MM.1S (cell line): ENCODE measurements around the gene ATPAF2.

ENCODE experiments used
- DNase-seq: peaks from one replicate; pipeline ENCODE4 v3.0.0-alpha.2; 2015
- H2AFZ ChIP-seq: fragments of 300-600 bp; sonication (generic); 2 replicates; pipeline ENCODE4 v1.6.0; 2016; ENCODE audit warnings: antibody characterized with exemption, low read length
- H3F3A ChIP-seq: fragments of 300-600 bp; sonication (generic); 2 replicates; pipeline ENCODE4 v1.6.1; 2016; ENCODE audit warnings: mild to moderate bottlenecking, antibody characterized with exemption, low read length, moderate library complexity, mixed read lengths; ENCODE audit not compliant: insufficient read depth
- H3K27ac ChIP-seq: fragments of 300-600 bp; sonication (generic); 2 replicates; pipeline ENCODE4 v1.5.1; 2016; ENCODE audit warnings: mild to moderate bottlenecking, low read length
- H3K27me3 ChIP-seq: fragments of 300-600 bp; sonication (generic); replicated peaks from 2 replicates; pipeline ENCODE4 v1.6.0; 2016; ENCODE audit warnings: low read length; ENCODE audit not compliant: insufficient read depth
- H3K36me3 ChIP-seq: fragments of 300-600 bp; sonication (generic); replicated peaks from 2 replicates; pipeline ENCODE4 v1.6.1; 2016; ENCODE audit warnings: mild to moderate bottlenecking, low read length, mixed read lengths; ENCODE audit not compliant: insufficient read depth
- H3K4me1 ChIP-seq: fragments of 300-600 bp; sonication (generic); 2 replicates; pipeline ENCODE4 v1.6.1; 2016; ENCODE audit warnings: low read length, mixed read lengths
- H3K4me2 ChIP-seq: fragments of 300-600 bp; sonication (generic); 2 replicates; pipeline ENCODE4 v1.6.0; 2016; ENCODE audit warnings: low read depth, low read length
- H3K4me3 ChIP-seq: fragments of 300-600 bp; sonication (generic); 2 replicates; pipeline ENCODE4 v1.5.1; 2016; ENCODE audit warnings: low read length, mixed read lengths
- H3K79me2 ChIP-seq: fragments of 300-600 bp; sonication (generic); 2 replicates; pipeline ENCODE4 v1.6.1; 2016; ENCODE audit warnings: mixed run types, low read length, mixed read lengths
- H3K9ac ChIP-seq: fragments of 300-600 bp; sonication (generic); 2 replicates; pipeline ENCODE4 v1.6.1; 2016; ENCODE audit warnings: low read length, mixed read lengths
- H3K9me2 ChIP-seq: fragments of 300-600 bp; sonication (generic); replicated peaks from 2 replicates; pipeline ENCODE4 v1.6.1; 2016; ENCODE audit warnings: mild to moderate bottlenecking, low read length, mixed read lengths; ENCODE audit not compliant: insufficient read depth
- H3K9me3 ChIP-seq: fragments of 300-600 bp; sonication (generic); replicated peaks from 2 replicates; pipeline ENCODE4 v1.6.1; 2016; ENCODE audit warnings: mild to moderate bottlenecking, low read length, mixed read lengths; ENCODE audit not compliant: insufficient read depth
- H4K20me1 ChIP-seq: fragments of 300-600 bp; sonication (generic); 2 replicates; pipeline ENCODE4 v1.6.1; 2016; ENCODE audit warnings: mild to moderate bottlenecking, low read length, moderate library complexity, mixed read lengths; ENCODE audit not compliant: insufficient read depth
- EZH2 ChIP-seq: fragments of 300-600 bp; sonication (generic); optimal IDR thresholded peaks from 2 replicates; pipeline ENCODE3; 2017; ENCODE audit warnings: low read depth, mild to moderate bottlenecking, antibody characterized with exemption, low read length, mixed read lengths
- EZH2phosphoT487 ChIP-seq: fragments of 300-600 bp; sonication (generic); IDR thresholded peaks from 2 replicates; pipeline ENCODE4 v1.6.1; 2018; ENCODE audit warnings: antibody characterized with exemption, low read length
- TF ChIP-seq, protein P1 (sequence below): fragments of 300-600 bp; sonication (generic); IDR thresholded peaks from 2 replicates; pipeline ENCODE4 v1.5.1; 2016; ENCODE audit warnings: antibody characterized with exemption, low read length, mixed read lengths

ATPAF2 gene

DNA sequence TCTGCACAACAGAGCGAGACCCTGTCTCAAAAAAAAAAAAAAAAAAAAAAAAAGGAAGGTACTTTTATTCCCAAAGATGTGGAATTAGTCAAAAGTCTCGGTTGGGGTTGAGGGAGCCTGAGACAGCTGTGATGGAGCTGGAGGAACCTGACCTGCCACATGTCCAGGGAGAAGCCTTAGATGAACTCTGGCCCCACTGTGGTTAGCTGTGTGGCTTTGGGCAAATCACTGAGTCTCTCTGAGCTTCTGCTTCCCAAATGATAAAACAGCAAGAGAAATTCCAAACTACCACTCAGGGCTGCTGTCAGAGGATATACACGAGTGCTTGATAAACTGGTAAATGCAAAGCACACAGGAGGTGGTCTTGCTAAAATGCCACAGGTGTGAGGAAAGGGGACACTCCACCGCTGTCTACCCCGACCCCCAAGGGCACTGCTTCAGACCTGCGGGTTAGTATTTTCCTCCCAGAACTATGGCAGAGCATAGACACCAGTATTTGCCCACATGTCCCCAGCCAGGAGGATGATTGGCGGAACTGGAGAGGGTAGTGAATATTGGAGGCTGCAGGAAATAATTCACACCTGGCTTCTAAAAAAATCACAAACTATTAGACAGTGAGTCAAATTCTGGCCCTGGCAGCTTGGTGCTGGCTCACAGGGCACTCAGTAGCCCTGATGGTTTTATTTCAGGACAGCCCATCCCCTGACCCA is 51.6 kb downstream of the ATPAF2 start:
- Histone ChIP-seq H2AFZ (no peak overlapping the region), H3K4me2 (no peak overlapping the region), H3K27me3 (no peaks in the 10 kb centered on the region), H3K79me2 (no peaks in the 10 kb centered on the region), H3F3A (no peaks in the 10 kb centered on the region), H3K4me1 (no peaks in the 10 kb centered on the region), H3K4me3 (no peak overlapping the region), H3K9me2 (no peaks in the 10 kb centered on the region), H3K36me3 (no peaks in the 10 kb centered on the region), H3K9ac (no peak overlapping the region), H3K27ac (no peak overlapping the region), H4K20me1 (no peaks in the 10 kb centered on the region), H3K9me3 (no peaks in the 10 kb centered on the region)
- DNase-seq = no peak
- TF ChIP-seq EZH2phosphoT487 (no peak), EZH2 (no peak)
- TF ChIP-seq, protein P1, sequence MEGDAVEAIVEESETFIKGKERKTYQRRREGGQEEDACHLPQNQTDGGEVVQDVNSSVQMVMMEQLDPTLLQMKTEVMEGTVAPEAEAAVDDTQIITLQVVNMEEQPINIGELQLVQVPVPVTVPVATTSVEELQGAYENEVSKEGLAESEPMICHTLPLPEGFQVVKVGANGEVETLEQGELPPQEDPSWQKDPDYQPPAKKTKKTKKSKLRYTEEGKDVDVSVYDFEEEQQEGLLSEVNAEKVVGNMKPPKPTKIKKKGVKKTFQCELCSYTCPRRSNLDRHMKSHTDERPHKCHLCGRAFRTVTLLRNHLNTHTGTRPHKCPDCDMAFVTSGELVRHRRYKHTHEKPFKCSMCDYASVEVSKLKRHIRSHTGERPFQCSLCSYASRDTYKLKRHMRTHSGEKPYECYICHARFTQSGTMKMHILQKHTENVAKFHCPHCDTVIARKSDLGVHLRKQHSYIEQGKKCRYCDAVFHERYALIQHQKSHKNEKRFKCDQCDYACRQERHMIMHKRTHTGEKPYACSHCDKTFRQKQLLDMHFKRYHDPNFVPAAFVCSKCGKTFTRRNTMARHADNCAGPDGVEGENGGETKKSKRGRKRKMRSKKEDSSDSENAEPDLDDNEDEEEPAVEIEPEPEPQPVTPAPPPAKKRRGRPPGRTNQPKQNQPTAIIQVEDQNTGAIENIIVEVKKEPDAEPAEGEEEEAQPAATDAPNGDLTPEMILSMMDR = no peak

DNA sequence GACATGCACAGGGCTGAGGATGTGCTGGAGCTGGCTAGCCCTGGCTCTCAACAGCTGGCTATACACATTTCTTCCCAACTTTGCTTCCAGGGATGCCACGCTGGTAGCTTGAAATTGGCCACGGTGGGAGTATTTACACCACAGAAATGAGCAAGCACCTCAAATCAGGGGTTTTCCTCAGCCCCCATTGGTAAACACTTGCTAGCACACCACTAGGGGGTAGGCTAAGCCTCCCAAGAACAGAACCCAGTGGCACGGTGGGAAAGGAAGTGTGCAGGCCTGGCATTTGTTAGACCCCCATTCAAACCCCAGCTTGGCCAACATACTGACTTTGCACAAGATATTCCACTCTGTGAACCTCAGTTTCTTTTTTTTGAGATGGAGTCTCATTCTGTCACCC is 53.4 kb downstream of the ATPAF2 start:
- Histone ChIP-seq H3K4me3 (no peak overlapping the region), H3K4me2 (no peak overlapping the region), H3K9me3 (no peaks in the 10 kb centered on the region), H3K4me1 (no peaks in the 10 kb centered on the region), H3K27me3 (no peaks in the 10 kb centered on the region), H3K9ac (no peak overlapping the region), H3K9me2 (no peaks in the 10 kb centered on the region), H2AFZ (no peak overlapping the region), H3K27ac (no peak overlapping the region), H3K36me3 (no peaks in the 10 kb centered on the region), H3K79me2 (no peaks in the 10 kb centered on the region), H4K20me1 (no peaks in the 10 kb centered on the region), H3F3A (no peaks in the 10 kb centered on the region)
- TF ChIP-seq EZH2 (no peak), EZH2phosphoT487 (no peak)
- TF ChIP-seq, protein P1 = 0 out of 2 replicates have a peak, but pooled peaks have one; percentile 14
- DNase-seq = no peak

DNA sequence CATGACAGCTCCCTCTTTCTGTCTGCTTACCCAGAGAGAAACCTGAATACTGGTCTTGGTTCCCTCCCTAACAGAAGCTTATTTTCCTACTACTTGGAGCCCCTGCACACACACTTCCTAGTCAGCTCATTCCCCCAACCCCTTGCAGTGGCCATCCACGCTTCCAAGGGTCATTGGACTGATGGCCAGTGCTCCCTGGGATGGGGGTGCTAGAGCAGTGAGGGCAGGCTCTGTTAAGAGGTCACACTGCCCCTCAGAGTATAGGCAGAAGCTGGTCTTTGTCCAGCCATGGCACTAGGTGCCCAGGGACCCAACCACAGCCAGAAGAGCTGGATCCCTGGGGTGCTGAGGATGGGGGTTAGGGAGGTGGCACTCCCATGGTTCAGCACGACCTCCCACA is 53.8 kb downstream of the ATPAF2 start:
- H2AFZ ChIP-seq = no peak overlapping the region
- H3K27ac ChIP-seq = no peak overlapping the region
- DNase-seq = no peak

More for the DNA sequence above, 53.8 kb downstream of the ATPAF2 start:
- no peak overlapping the region for H3K4me2 ChIP-seq
- H3K36me3 ChIP-seq = no peaks in the 10 kb centered on the region
- H3K9me3 ChIP-seq = no peaks in the 10 kb centered on the region
- H3K9me2 ChIP-seq = no peaks in the 10 kb centered on the region
- no peak for TF ChIP-seq EZH2phosphoT487
- no peak for TF ChIP-seq EZH2
- TF ChIP-seq, protein P1 = no peak
- no peaks in the 10 kb centered on the region for H3K79me2 ChIP-seq
- no peaks in the 10 kb centered on the region for H4K20me1 ChIP-seq
- no peaks in the 10 kb centered on the region for H3F3A ChIP-seq
- no peak overlapping the region for H3K4me3 ChIP-seq
- H3K27me3 ChIP-seq = no peaks in the 10 kb centered on the region
- H3K9ac ChIP-seq = no peak overlapping the region
- H3K4me1 ChIP-seq = no peaks in the 10 kb centered on the region
